Heart left ventricle (tissue), 16 donors: ENCODE measurements around the gene PEX11A. TPM values are rescaled to one million over a fixed set of nuclear protein-coding genes. Genes with fewer than 3 reads are reported as not detected.

Source experiments
- ATAC-seq, 4 donors: fragments of 200-7000 bp; cut with Tn5 transposase; one replicate each; pipeline ENCODE4 v1.9.1; 2020 to 2022; ENCODE audit warnings: moderate library complexity in 4 of 4, mild to moderate bottlenecking in 3 of 4, moderate number of reproducible peaks in 1 of 4
- DNase-seq, 5 donors: peaks; one replicate each; pipeline ENCODE4 v3.0.0-alpha.2; 2020
- H3K27ac ChIP-seq, 12 donors: fragments of 200-600 bp; sonication (generic) in 4 of 12; one replicate each; pipeline versions ENCODE4 v1.5.0 to v1.8.0; 2016 to 2022; ENCODE audit warnings: mild to moderate bottlenecking in 2 of 12
- H3K27me3 ChIP-seq, 9 donors: fragments of 200-600 bp; sonication (generic) in 2 of 9; one replicate each; pipeline versions ENCODE4 v1.5.1 to v1.8.0; 2016 to 2022; ENCODE audit warnings: mild to moderate bottlenecking in 3 of 9
- H3K36me3 ChIP-seq, 9 donors: fragments of 200-600 bp; sonication (generic) in 2 of 9; one replicate each; pipeline versions ENCODE4 v1.5.0 to v1.8.0; 2018 to 2022; ENCODE audit warnings: mild to moderate bottlenecking in 2 of 9
- H3K4me1 ChIP-seq, 12 donors: fragments of 200-600 bp; sonication (generic) in 4 of 12; one replicate each; pipeline versions ENCODE4 v1.5.0 to v1.8.0; 2016 to 2022; ENCODE audit warnings: mild to moderate bottlenecking in 3 of 12
- H3K4me3 ChIP-seq, 12 donors: fragments of 200-600 bp; sonication (generic) in 4 of 12; one replicate each; pipeline versions ENCODE4 v1.5.0 to v1.8.0; 2017 to 2022; ENCODE audit warnings: mild to moderate bottlenecking in 9 of 12, moderate library complexity in 4 of 12
- H3K9me3 ChIP-seq, 12 donors: fragments of 200-600 bp; sonication (generic) in 4 of 12; one replicate each; pipeline versions ENCODE4 v1.5.0 to v1.8.0; 2016 to 2022; ENCODE audit warnings: mild to moderate bottlenecking in 1 of 12
- POLR2A ChIP-seq, 2 donors: fragments of 450-650 bp; IDR thresholded peaks; one replicate each; pipeline ENCODE4 v1.6.1; 2017; ENCODE audit warnings: antibody characterized with exemption in 2 of 2, mild to moderate bottlenecking in 2 of 2, moderate library complexity in 2 of 2
- WGBS, 4 donors: extraction: QIAGEN DNeasy Blood & Tissue Kit in 2 of 4; methylation state at CpG; one replicate each; pipeline versions ENCODE4 v1.1.5 to v1.1.7; 2013 to 2018; 5-methylcytosine and 5-hydroxymethylcytosine counted together
- intact Hi-C, 10 donors: fragments of 100-400 bp; cut with DNase I; formaldehyde crosslinking; loops; one replicate each; pipeline versions ENCODE4 v1.11.1 to v1.14.2; 2022
- polyA plus RNA-seq, 2 donors: library from polyadenylated mRNA; stranded (reverse); fragments of 200-250 nt; gene quantifications; one replicate each; pipeline ENCODE4 v1.2.3, GENCODE V29; 2013
- total RNA-seq, 9 donors: library from RNA; depleted of rRNA in 2 of 9; stranded (reverse); fragments of >200 nt in 2 of 9; fragmentation: NEBNext Ultra II Directional in 3 of 9; extraction: Animal tissue kit (Norgen Biotek cat#: 25700) in 3 of 9; gene quantifications; one replicate each; pipeline versions ENCODE4 v1.1.0 to v1.2.4, GENCODE V29; 2016 to 2023
- TF ChIP-seq, protein P1 (sequence below), 12 donors: fragments of 200-600 bp; sonication (generic) in 4 of 12; IDR thresholded peaks; one replicate each; pipeline versions ENCODE4 v1.5.0 to v1.8.0; 2018 to 2022; ENCODE audit warnings: antibody characterized with exemption in 12 of 12, mild to moderate bottlenecking in 5 of 12
- donor health status: ischemic (EF 13 %, LVEDD 7.1; RV severe dilation, severe dysfunction).
- donor health status: healthy with polysubstance abuse.
- donor health status: DM: no; HTN: yes; CAD: no.
- donor health status: DM: no; HTN: no; CAD: no.
- donor health status: ischemic (EF 25% LVEDD 6.9; RV normal size, moderate dysfunction).
- donor health status: ischemic (EF 25% LVEDD 5.7; RV mildly dilated, moderate dysfunction).
- donor health status: healthy.
- donor health status: DM: yes; HTN: yes; CAD: no.
- donor health status: ischemic (EF 35%, LVEDD 5.7; RV mildly dilated, moderate dysfunction).
- donor health status: nonischemic (EF 11% LVEDD 7.7; RV severe dilation, severe dysfunction).
- donor health status: DM: yes; HTN: yes; CAD: no.
- donor health status: PGD.
- donor health status: ischemic (EF 29% LVEDD 5.4; RV normal size, mild dysfunction).
- donor health status: nonischemic (EF 23%, LVEDD 6.1; RV moderate dilation, normal function).

Gene PEX11A
- total and polyA plus RNA-seq, 11 donors, result 5.9 to 23.0 (median 10.7) TPM

GRCh38 chr15:89724621-89725020 lies 34.1 kb upstream of the PEX11A start:
- H3K9me3 ChIP-seq, result peaks cover 0 to 9% (median 0%) of the 10 kb centered on the region in 12 donors
- TF ChIP-seq, protein P1, sequence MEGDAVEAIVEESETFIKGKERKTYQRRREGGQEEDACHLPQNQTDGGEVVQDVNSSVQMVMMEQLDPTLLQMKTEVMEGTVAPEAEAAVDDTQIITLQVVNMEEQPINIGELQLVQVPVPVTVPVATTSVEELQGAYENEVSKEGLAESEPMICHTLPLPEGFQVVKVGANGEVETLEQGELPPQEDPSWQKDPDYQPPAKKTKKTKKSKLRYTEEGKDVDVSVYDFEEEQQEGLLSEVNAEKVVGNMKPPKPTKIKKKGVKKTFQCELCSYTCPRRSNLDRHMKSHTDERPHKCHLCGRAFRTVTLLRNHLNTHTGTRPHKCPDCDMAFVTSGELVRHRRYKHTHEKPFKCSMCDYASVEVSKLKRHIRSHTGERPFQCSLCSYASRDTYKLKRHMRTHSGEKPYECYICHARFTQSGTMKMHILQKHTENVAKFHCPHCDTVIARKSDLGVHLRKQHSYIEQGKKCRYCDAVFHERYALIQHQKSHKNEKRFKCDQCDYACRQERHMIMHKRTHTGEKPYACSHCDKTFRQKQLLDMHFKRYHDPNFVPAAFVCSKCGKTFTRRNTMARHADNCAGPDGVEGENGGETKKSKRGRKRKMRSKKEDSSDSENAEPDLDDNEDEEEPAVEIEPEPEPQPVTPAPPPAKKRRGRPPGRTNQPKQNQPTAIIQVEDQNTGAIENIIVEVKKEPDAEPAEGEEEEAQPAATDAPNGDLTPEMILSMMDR (IDR thresholded peaks at IDR 0.05), result no peak
- TF ChIP-seq POLR2A (IDR thresholded peaks at IDR 0.05), result no peak
- DNase-seq (no peak), ATAC-seq (no peak)
- H3K36me3 ChIP-seq, result no peaks in the 10 kb centered on the region
- H3K4me3 ChIP-seq, result no peak overlapping the region
- peaks cover 0 to 5% (median 0%) of the 10 kb centered on the region in 9 donors for H3K27me3 ChIP-seq
- intact Hi-C loops, result no loop called here
- H3K27ac ChIP-seq, result no peak overlapping the region
- peaks cover 0 to 4% (median 0%) of the 10 kb centered on the region in 12 donors for H3K4me1 ChIP-seq
- WGBS, 4 donors, result 89 to 99% (median 95%) methylated on average over 1 of the region's 1 CpG

DNA sequence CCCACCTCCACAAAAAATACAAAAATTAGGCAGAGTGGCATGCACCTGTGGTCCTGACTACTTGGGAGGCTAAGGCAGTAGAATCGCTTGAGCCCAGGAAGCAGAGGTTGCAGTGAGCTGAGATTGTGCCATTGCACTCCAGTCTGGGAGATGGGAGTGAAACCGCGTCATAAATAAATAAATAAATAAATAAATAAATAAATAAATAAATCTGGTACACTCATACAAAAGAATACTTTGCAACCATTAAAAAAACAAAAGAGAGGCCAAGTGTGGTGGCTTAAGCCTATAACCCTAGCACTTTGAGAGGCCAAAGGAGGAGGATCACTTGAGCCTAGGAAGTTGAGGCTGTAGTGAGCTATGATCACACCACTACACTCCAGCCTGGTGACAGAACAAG lies 32.5 kb upstream of the PEX11A start:
- H3K27ac ChIP-seq, result no peak overlapping the region
- ATAC-seq (no peak), DNase-seq (no peak)
- H3K4me1 ChIP-seq, result no peaks in the 10 kb centered on the region
- peaks cover 0 to 5% (median 0%) of the 10 kb centered on the region in 9 donors for H3K27me3 ChIP-seq
- WGBS, 4 donors, result 61 to 93% (median 67%) methylated on average over 3 of the region's 3 CpGs
- H3K9me3 ChIP-seq, result peaks cover 0 to 9% (median 0%) of the 10 kb centered on the region in 12 donors
- intact Hi-C loops, result no loop called here
- TF ChIP-seq, protein P1 (IDR thresholded peaks at IDR 0.05), result no peak
- TF ChIP-seq POLR2A (IDR thresholded peaks at IDR 0.05), result no peak
- no peak overlapping the region for H3K4me3 ChIP-seq
- no peaks in the 10 kb centered on the region for H3K36me3 ChIP-seq

GRCh38 chr15:89714775-89715174 lies 24.2 kb upstream of the PEX11A start:
- DNase-seq (no peak), ATAC-seq (no peak)
- no peaks in the 10 kb centered on the region for H3K27me3 ChIP-seq
- WGBS, 4 donors, result 74 to 90% (median 84%) methylated on average over 2 of the region's 2 CpGs
- no peaks in the 10 kb centered on the region for H3K36me3 ChIP-seq
- H3K4me1 ChIP-seq, result no peaks in the 10 kb centered on the region
- intact Hi-C loops, result no loop called here
- no peak overlapping the region for H3K4me3 ChIP-seq
- H3K27ac ChIP-seq, result no peak overlapping the region
- TF ChIP-seq POLR2A (IDR thresholded peaks at IDR 0.05), result no peak
- TF ChIP-seq, protein P1 (IDR thresholded peaks at IDR 0.05), result no peak
- peaks cover 0 to 13% (median 0%) of the 10 kb centered on the region in 12 donors for H3K9me3 ChIP-seq

DNA sequence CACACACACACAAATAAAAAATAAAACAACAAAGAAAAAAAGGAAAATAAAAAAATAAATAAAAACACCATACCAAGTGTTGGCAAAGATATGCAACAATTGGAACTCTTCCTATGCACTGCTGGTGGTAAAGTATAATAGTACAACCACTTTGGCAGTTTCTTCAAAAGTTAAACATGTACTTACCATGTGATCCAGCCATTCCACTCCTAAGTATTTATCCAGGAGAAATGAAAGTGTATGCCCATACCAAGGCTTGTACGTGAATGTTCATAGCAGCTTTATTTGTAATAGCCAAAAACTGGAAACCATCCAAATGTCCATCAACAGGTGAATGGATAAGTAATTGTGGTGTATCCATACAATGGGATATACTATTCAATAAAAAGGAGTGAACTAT lies 17.0 kb upstream of the PEX11A start:
- no peak for DNase-seq
- WGBS, 4 donors, result 43 to 64% (median 51%) methylated on average over 1 of the region's 1 CpG
- intact Hi-C loops, result no loop called here

More for the DNA sequence above, 17.0 kb upstream of the PEX11A start:
- no peak for ATAC-seq
- H3K36me3 ChIP-seq, result no peaks in the 10 kb centered on the region
- H3K27ac ChIP-seq, result no peak overlapping the region
- TF ChIP-seq, protein P1 (IDR thresholded peaks at IDR 0.05), result no peak
- TF ChIP-seq POLR2A (IDR thresholded peaks at IDR 0.05), result no peak
- no peak overlapping the region for H3K4me3 ChIP-seq
- H3K27me3 ChIP-seq, result no peaks in the 10 kb centered on the region
- H3K9me3 ChIP-seq, result peaks cover 0 to 13% (median 0%) of the 10 kb centered on the region in 12 donors
- H3K4me1 ChIP-seq, result no peaks in the 10 kb centered on the region
